Neural progenitor cell (in vitro differentiated cells): Measurements from ENCODE around the gene MYO1B. TPM values are rescaled to one million over a fixed set of nuclear protein-coding genes. Genes with fewer than 3 reads are reported as not detected.

Source experiments
- DNase-seq: peaks from one replicate; pipeline ENCODE4 v3.0.0-alpha.2; 2016; ENCODE audit warnings: low spot score
- H2AFZ ChIP-seq: fragments of 200-600 bp; sonication (generic); replicated peaks from 2 replicates; pipeline ENCODE4 v1.6.1; 2016; ENCODE audit warnings: antibody characterized with exemption
- H3F3A ChIP-seq: fragments of 200-600 bp; sonication (generic); 2 replicates; pipeline ENCODE4 v1.6.1; 2016; ENCODE audit warnings: antibody characterized with exemption, low read depth
- H3K27ac ChIP-seq: fragments of 200-600 bp; sonication (generic); 2 replicates; pipeline ENCODE4 v1.5.1; 2016; ENCODE audit warnings: mild to moderate bottlenecking
- H3K27me3 ChIP-seq: fragments of 200-600 bp; sonication (generic); 2 replicates; pipeline ENCODE4 v1.6.1; 2016; ENCODE audit warnings: mild to moderate bottlenecking, moderate library complexity
- H3K36me3 ChIP-seq: fragments of 200-600 bp; sonication (generic); 2 replicates; pipeline ENCODE4 v1.5.1; 2016
- H3K4me1 ChIP-seq: fragments of 200-600 bp; sonication (generic); 2 replicates; pipeline ENCODE4 v1.6.1; 2016; ENCODE audit warnings: mixed run types
- H3K4me2 ChIP-seq: fragments of 200-600 bp; sonication (generic); 2 replicates; pipeline ENCODE4 v1.6.1; 2016
- H3K4me3 ChIP-seq: fragments of 200-600 bp; sonication (generic); 2 replicates; pipeline ENCODE4 v1.5.1; 2016
- H3K79me2 ChIP-seq: fragments of 200-600 bp; sonication (generic); 2 replicates; pipeline ENCODE4 v1.6.1; 2016; ENCODE audit warnings: low read depth
- H3K9ac ChIP-seq: fragments of 200-600 bp; sonication (generic); 2 replicates; pipeline ENCODE4 v1.6.1; 2016
- H3K9me3 ChIP-seq: fragments of 200-600 bp; sonication (generic); 2 replicates; pipeline ENCODE4 v1.5.1; 2016; ENCODE audit warnings: low read depth
- H4K20me1 ChIP-seq: fragments of 200-600 bp; sonication (generic); 2 replicates; pipeline ENCODE4 v1.6.1; 2016; ENCODE audit warnings: low read depth
- H3K27ac Mint-ChIP-seq: 3 replicates; pipeline ENCODE4 v1.8.0; 2021; ENCODE audit warnings: mixed read lengths
- H3K27me3 Mint-ChIP-seq: 2 replicates; pipeline ENCODE4 v1.8.0; 2022; ENCODE audit warnings: low read depth, mild to moderate bottlenecking, inconsistent platforms, moderate library complexity, mixed read lengths; ENCODE audit not compliant: insufficient read depth
- H3K36me3 Mint-ChIP-seq: 3 replicates; pipeline ENCODE4 v1.8.0; 2021; ENCODE audit warnings: mixed read lengths
- H3K4me1 Mint-ChIP-seq: 3 replicates; pipeline ENCODE4 v1.8.0; 2021; ENCODE audit warnings: mixed read lengths
- H3K4me3 Mint-ChIP-seq: 3 replicates; pipeline ENCODE4 v1.8.0; 2021; ENCODE audit warnings: mild to moderate bottlenecking, moderate library complexity, mixed read lengths
- H3K9me3 Mint-ChIP-seq: 3 replicates; pipeline ENCODE4 v1.8.0; 2020; ENCODE audit warnings: mixed read lengths
- EZH2 ChIP-seq: fragments of 200-600 bp; sonication (generic); IDR thresholded peaks from 2 replicates; pipeline ENCODE4 v1.6.1; 2017; ENCODE audit warnings: antibody characterized with exemption, mild to moderate bottlenecking, moderate library complexity
- EZH2phosphoT487 ChIP-seq: fragments of 200-600 bp; sonication (generic); IDR thresholded peaks from 2 replicates; pipeline ENCODE4 v1.6.1; 2017; ENCODE audit warnings: antibody characterized with exemption
- total RNA-seq: library from RNA; depleted of rRNA; stranded (reverse); fragments of >200 nt; gene quantifications from 2 replicates; pipeline ENCODE4 v1.2.3, GENCODE V29; 2015; ENCODE audit warnings: low replicate concordance
- TF ChIP-seq, protein P1 (sequence below): fragments of 200-600 bp; sonication (generic); IDR thresholded peaks from 2 replicates; pipeline ENCODE4 v1.5.1; 2017; ENCODE audit warnings: antibody characterized with exemption, mild to moderate bottlenecking

The MYO1B gene
- total RNA-seq, 1 donor from 2014 or later = 88.0 TPM

DNA sequence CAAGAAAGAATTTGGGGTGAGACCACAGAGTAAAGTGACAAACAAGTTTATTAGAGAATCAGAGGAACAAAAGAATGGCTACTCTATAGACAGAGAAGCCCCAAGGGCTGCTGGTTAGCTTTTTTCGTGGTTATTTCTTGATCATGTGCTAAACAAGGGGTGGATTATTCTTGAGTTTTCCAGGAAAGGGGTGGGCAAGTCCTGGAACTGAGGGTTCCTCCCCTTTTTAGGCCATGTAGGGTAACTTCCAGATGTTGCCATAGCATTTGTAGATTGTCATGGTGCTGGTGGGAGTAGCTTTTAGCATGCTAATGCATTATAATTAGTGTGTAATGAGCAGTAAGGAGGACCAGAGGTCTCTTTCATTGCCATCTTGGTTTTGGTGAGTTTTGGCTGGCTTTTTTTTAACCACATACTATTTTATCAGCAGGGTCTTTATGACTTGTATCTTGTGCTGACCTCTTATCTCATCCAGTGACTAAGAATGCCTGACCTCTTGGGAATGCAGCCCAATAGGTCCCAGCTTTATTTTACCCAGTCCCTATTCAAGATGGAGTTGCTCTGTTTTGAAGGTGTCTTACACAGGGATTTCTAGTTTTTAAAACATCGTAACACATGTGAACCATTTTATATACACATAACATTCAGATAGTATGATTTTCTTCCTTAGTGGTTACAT is 77.8 kb downstream of the MYO1B start:
- Histone ChIP-seq H3K4me2 (peak overlapping the region; percentile 40), H3K79me2 (peaks cover 64% of the 10 kb centered on the region), H3K4me1 (peaks cover 28% of the 10 kb centered on the region), H3K4me3 (no peak overlapping the region), H3K9me3 (no peaks in the 10 kb centered on the region), H3K27me3 (no peaks in the 10 kb centered on the region), H3K27ac (no peak overlapping the region), H4K20me1 (peaks cover 32% of the 10 kb centered on the region), H3F3A (peaks cover 21% of the 10 kb centered on the region), H3K36me3 (peaks cover 11% of the 10 kb centered on the region), H3K9ac (no peak overlapping the region), H2AFZ (no peak overlapping the region)
- Mint-ChIP-seq H3K27ac (peak overlapping the region; percentile 13), H3K9me3 (peaks cover 13% of the 10 kb centered on the region), H3K27me3 (peaks cover 3% of the 10 kb centered on the region), H3K4me3 (no peak overlapping the region), H3K36me3 (peaks cover 20% of the 10 kb centered on the region), H3K4me1 (peaks cover 51% of the 10 kb centered on the region)
- TF ChIP-seq EZH2phosphoT487 (no peak), EZH2 (no peak)
- TF ChIP-seq, protein P1, sequence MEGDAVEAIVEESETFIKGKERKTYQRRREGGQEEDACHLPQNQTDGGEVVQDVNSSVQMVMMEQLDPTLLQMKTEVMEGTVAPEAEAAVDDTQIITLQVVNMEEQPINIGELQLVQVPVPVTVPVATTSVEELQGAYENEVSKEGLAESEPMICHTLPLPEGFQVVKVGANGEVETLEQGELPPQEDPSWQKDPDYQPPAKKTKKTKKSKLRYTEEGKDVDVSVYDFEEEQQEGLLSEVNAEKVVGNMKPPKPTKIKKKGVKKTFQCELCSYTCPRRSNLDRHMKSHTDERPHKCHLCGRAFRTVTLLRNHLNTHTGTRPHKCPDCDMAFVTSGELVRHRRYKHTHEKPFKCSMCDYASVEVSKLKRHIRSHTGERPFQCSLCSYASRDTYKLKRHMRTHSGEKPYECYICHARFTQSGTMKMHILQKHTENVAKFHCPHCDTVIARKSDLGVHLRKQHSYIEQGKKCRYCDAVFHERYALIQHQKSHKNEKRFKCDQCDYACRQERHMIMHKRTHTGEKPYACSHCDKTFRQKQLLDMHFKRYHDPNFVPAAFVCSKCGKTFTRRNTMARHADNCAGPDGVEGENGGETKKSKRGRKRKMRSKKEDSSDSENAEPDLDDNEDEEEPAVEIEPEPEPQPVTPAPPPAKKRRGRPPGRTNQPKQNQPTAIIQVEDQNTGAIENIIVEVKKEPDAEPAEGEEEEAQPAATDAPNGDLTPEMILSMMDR = no peak
- no peak for DNase-seq

DNA sequence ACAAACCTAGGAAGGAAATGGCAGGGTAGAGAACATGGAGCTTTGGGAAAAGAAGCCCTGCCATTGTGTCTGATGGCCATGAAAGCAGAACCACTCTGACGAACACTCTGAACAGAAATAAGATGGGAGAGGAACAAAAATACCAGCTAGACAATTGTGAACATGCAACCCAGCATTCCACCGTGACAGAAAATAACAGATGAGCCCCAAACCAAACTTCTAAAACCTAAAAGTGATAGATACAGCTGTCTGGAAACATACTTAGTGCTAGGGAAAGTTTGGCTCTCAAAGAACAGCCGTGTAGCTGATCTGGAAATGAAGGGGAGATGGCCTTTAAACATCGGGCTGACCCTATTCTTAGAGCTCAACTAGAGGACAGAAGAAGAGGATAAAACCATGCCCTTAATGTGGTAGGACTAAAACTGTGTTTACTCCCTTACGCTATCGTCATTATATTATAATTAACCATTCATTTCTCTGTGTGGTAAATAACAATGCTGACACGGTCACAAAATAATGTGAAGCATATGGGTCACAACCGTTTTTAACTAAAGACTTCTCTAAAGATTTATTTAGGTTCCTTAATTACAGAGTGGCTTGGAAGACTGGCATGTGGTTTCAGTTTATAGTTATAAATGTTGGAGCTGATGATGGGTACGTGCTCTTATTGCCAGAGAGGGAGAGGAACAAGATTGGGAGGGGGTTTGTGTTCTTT is 80.6 kb downstream of the MYO1B start:
- Histone ChIP-seq H3K4me2 (no peak overlapping the region), H3K27me3 (no peaks in the 10 kb centered on the region), H3F3A (peaks cover 14% of the 10 kb centered on the region), H3K9ac (no peak overlapping the region), H3K4me3 (no peak overlapping the region), H3K36me3 (peaks cover 11% of the 10 kb centered on the region), H2AFZ (no peak overlapping the region), H3K9me3 (no peaks in the 10 kb centered on the region), H3K27ac (no peak overlapping the region), H4K20me1 (peaks cover 19% of the 10 kb centered on the region), H3K4me1 (peaks cover 19% of the 10 kb centered on the region), H3K79me2 (peaks cover 63% of the 10 kb centered on the region)
- no peak overlapping the region for H3K27ac Mint-ChIP-seq
- H3K36me3 Mint-ChIP-seq = peaks cover 29% of the 10 kb centered on the region
- TF ChIP-seq, protein P1 = no peak
- TF ChIP-seq EZH2phosphoT487 = no peak
- no peak for TF ChIP-seq EZH2
- H3K4me1 Mint-ChIP-seq = peaks cover 27% of the 10 kb centered on the region
- no peak for DNase-seq
- peaks cover 3% of the 10 kb centered on the region for H3K27me3 Mint-ChIP-seq
- H3K4me3 Mint-ChIP-seq = no peak overlapping the region
- H3K9me3 Mint-ChIP-seq = peaks cover 13% of the 10 kb centered on the region

DNA sequence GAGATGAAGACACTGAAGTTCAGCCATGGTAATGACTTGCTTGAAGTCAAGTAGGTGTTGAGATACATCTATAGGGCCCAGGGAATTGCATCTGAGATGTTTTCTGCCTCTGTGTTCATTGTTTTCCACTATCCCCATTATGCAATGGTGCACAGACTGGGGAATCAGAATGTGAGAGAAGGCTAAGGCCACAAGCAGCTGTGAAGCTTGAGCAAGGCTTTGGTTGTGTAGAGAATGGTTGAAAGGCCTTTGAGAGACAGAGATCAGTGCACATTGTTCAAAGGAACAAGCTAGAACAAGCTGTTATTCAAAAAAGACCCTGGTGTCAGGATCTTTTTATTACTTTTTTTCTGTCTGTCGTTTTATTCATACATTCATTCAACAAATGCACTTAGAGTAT is 82.3 kb downstream of the MYO1B start:
- H3K4me2 ChIP-seq = no peak overlapping the region
- no peak for TF ChIP-seq EZH2phosphoT487
- TF ChIP-seq, protein P1 = no peak
- no peak for TF ChIP-seq EZH2
- H3F3A ChIP-seq = peaks cover 3% of the 10 kb centered on the region
- H3K27me3 ChIP-seq = no peaks in the 10 kb centered on the region
- no peak overlapping the region for H3K4me3 ChIP-seq
- no peak overlapping the region for H3K27ac ChIP-seq
- Mint-ChIP-seq H3K4me1 (peaks cover 10% of the 10 kb centered on the region), H3K9me3 (peaks cover 13% of the 10 kb centered on the region), H3K36me3 (peaks cover 39% of the 10 kb centered on the region), H3K4me3 (no peak overlapping the region), H3K27me3 (peaks cover 3% of the 10 kb centered on the region), H3K27ac (no peak overlapping the region)
- peaks cover 5% of the 10 kb centered on the region for H3K4me1 ChIP-seq
- peaks cover 3% of the 10 kb centered on the region for H4K20me1 ChIP-seq
- H3K9ac ChIP-seq = no peak overlapping the region
- no peak overlapping the region for H2AFZ ChIP-seq
- H3K79me2 ChIP-seq = peaks cover 60% of the 10 kb centered on the region
- no peaks in the 10 kb centered on the region for H3K9me3 ChIP-seq
- no peak for DNase-seq
- H3K36me3 ChIP-seq = peaks cover 11% of the 10 kb centered on the region
